T-helper 1 cell treated with Interleukin-12 subunit alpha and Interleukin-12 subunit beta and Interleukin-4 antibody, amounts not matched to agents 30 ng/mL and 1 ng/mL, for 36 hours (primary cell): ENCODE results near the gene SPAG16. TPM values are rescaled to one million over a fixed set of nuclear protein-coding genes. Genes with fewer than 3 reads are reported as not detected.

ENCODE experiments used
- intact Hi-C: fragments of 100-400 bp; cut with micrococcal nuclease; formaldehyde crosslinking; loops from one replicate; pipeline ENCODE4 v1.15.1; 2024
- total RNA-seq: library from RNA; stranded (reverse); gene quantifications from 2 replicates; pipeline ENCODE4 v1.2.3, GENCODE V29; 2022

Gene SPAG16
- total RNA-seq, 1 donor from 2014 or later, result 6.5 TPM

- intact Hi-C loops, result no loop called here
These were observed 854.5 kb downstream of the SPAG16 start for GRCh38 chr2:214138779-214139178.

- intact Hi-C loops, result no loop called here
These were observed 855.5 kb downstream of the SPAG16 start for GRCh38 chr2:214139630-214140284.

- intact Hi-C loops, result no loop called here
These were observed 872.7 kb downstream of the SPAG16 start for GRCh38 chr2:214156971-214157370.

- intact Hi-C loops, result no loop called here
These were observed 874.6 kb downstream of the SPAG16 start for GRCh38 chr2:214158851-214159250.

- intact Hi-C loops, result no loop called here
These were observed 885.0 kb downstream of the SPAG16 start for GRCh38 chr2:214169281-214169680.

- intact Hi-C loops, result no loop called here
These were observed 885.5 kb downstream of the SPAG16 start for GRCh38 chr2:214169736-214170135.

GRCh38 chr2:214174563-214174962 lies 890.3 kb downstream of the SPAG16 start:
- intact Hi-C loops, result no loop called here

- intact Hi-C loops, result no loop called here
These were observed 895.8 kb downstream of the SPAG16 start for GRCh38 chr2:214180071-214180470.

- intact Hi-C loops, result no loop called here
These were observed 896.4 kb downstream of the SPAG16 start for GRCh38 chr2:214180686-214181085.

GRCh38 chr2:214184461-214184860 lies 900.2 kb downstream of the SPAG16 start:
- intact Hi-C loops, result no loop called here

- intact Hi-C loops, result no loop called here
These were observed 901.3 kb downstream of the SPAG16 start for GRCh38 chr2:214185546-214185945.

GRCh38 chr2:214192711-214193110 lies 908.4 kb downstream of the SPAG16 start:
- intact Hi-C loops, result no loop called here

- intact Hi-C loops, result no loop called here
These were observed 909.7 kb downstream of the SPAG16 start for GRCh38 chr2:214193943-214194342.

- intact Hi-C loops, result no loop called here
These were observed 912.0 kb downstream of the SPAG16 start for GRCh38 chr2:214196260-214196659.

GRCh38 chr2:214201892-214202291 lies 917.6 kb downstream of the SPAG16 start:
- intact Hi-C loops, result no loop called here

GRCh38 chr2:214203214-214203613 lies 919.0 kb downstream of the SPAG16 start:
- intact Hi-C loops, result no loop called here

GRCh38 chr2:214203744-214204289 lies 919.6 kb downstream of the SPAG16 start:
- intact Hi-C loops, result no loop called here

- intact Hi-C loops, result no loop called here
These were observed 930.8 kb downstream of the SPAG16 start for GRCh38 chr2:214215107-214215506.

GRCh38 chr2:214217136-214217535 lies 932.9 kb downstream of the SPAG16 start:
- intact Hi-C loops, result no loop called here

- intact Hi-C loops, result no loop called here
These were observed 933.3 kb downstream of the SPAG16 start for GRCh38 chr2:214217599-214217998.

GRCh38 chr2:214220251-214220650 lies 936.0 kb downstream of the SPAG16 start:
- intact Hi-C loops, result no loop called here

GRCh38 chr2:214226061-214226460 lies 941.8 kb downstream of the SPAG16 start:
- intact Hi-C loops, result no loop called here

- intact Hi-C loops, result no loop called here
These were observed 948.0 kb downstream of the SPAG16 start for GRCh38 chr2:214232271-214232670.
